Adipose tissue (tissue), 3 donors: Measurements from ENCODE around the gene CETP. TPM values are rescaled to one million over a fixed set of nuclear protein-coding genes. Genes with fewer than 3 reads are reported as not detected.
A peak's percentile ranks its signal among the peaks of the same experiment; 100 is the strongest.

ENCODE experiments used
- H3K27ac ChIP-seq: one replicate; pipeline ENCODE4 v1.5.1; 2013; ENCODE audit warnings: low read depth, low read length
- WGBS, 3 donors: extraction: QIAGEN DNeasy Blood & Tissue Kit; methylation state at CpG; one replicate each; pipeline ENCODE4 v1.1.7; 2013; 5-methylcytosine and 5-hydroxymethylcytosine counted together
- polyA plus RNA-seq, 3 donors: library from polyadenylated mRNA; stranded (reverse); fragments of 200-250 nt; gene quantifications; one replicate each; pipeline ENCODE4 v1.2.3, GENCODE V29; 2013
- donor health status: healthy with polysubstance abuse.
- donor health status: Bipolar disorder and iron deficiency.
- donor health status: healthy.

Gene CETP, protein sequence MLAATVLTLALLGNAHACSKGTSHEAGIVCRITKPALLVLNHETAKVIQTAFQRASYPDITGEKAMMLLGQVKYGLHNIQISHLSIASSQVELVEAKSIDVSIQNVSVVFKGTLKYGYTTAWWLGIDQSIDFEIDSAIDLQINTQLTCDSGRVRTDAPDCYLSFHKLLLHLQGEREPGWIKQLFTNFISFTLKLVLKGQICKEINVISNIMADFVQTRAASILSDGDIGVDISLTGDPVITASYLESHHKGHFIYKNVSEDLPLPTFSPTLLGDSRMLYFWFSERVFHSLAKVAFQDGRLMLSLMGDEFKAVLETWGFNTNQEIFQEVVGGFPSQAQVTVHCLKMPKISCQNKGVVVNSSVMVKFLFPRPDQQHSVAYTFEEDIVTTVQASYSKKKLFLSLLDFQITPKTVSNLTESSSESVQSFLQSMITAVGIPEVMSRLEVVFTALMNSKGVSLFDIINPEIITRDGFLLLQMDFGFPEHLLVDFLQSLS
- 1 to 10 TPM in 1 of 3 donors, under 1 TPM in 2; 0.39 to 2.8 (median 0.89) TPM for polyA plus RNA-seq

DNA sequence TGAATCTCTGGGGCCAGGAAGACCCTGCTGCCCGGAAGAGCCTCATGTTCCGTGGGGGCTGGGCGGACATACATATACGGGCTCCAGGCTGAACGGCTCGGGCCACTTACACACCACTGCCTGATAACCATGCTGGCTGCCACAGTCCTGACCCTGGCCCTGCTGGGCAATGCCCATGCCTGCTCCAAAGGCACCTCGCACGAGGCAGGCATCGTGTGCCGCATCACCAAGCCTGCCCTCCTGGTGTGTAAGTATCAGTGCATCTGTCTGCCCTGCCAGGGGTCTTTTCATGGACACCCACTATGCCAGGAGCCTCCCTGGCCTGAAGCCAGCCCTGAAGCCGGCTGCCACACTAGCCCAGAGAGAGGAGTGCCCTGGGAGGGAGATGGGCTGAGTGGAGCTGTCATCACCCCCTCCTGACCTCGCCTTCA is at the start of gene CETP:
Gene CETP, plus strand, starts transcription at position 100 of the 431 bp plus-strand sequence. Its CDS starts 30 bp downstream, at position 130.
- H3K27ac ChIP-seq = no peak within 1 kb of the TSS
- 44 to 74% (median 61%) methylated on average over 12 of the region's 12 CpGs for WGBS, 3 donors

DNA sequence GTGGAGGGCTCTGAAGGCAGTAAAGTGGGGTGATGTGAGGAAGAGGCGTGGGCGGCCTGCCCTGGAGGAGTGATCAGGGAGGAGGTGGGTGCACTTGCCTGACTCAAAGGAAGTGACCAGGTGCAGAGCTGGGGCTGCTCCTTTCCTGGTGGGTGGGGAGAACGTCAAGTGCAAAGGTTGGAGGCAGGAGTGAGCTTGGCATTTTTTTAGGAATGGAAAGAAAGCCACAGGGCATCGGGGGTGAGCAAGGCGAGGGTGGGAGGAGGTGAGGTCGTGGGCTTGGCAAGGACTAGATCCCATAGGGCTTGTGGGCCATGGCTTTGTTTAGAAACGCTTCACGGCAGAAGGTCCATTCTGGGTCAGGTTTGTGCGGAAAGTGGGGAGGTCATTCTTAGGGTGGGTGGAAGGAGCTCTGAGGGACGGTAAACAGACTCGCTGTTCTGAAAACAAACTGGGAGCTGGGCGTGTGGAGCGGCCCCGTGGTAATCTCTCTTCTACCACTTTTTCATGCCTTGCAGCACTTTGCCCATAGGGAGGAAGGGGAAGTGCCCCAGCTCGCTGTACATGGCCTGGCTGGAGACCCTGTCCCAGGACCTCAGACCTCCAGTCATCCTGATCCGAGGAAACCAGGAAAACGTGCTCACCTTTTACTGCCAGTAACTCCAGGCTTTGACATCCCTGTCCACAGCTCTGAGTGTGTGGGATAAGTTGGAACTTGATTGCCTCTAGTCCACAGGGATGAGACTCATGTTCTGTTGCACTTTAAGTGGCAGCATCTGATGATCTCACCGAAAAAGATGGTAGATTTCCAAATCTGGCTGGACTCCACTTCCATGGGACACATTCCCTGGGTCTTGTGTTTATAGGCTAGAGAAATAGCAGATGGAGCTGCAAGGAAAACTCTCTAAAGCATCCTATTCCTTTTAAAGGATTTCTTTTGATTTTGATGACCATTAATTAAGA is 48.7 kb upstream of the CETP start:
- no peak overlapping the region for H3K27ac ChIP-seq
- WGBS, 3 donors = 70 to 85% (median 77%) methylated on average over 18 of the region's 18 CpGs

DNA sequence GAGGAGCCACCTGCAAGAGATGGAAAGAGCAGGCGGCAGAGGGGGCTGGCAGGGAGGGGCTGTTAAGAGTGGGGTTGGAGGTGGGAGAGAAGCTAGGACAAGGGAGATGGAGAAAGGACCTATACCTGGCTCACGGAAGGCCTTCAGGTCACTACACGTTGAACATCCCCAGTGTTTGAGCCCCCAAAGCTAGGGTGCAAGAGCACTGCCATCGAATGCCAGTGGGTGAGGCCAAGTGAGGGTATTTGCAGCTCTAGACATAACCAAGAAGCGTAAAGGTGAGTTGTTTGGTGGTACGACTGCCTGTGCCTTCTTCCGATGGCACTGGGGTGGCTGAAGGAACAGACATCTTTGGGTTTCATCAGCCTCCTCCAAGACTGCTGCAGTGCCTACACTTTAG is 46.9 kb upstream of the CETP start:
- 81 to 94% (median 84%) methylated on average over 7 of the region's 7 CpGs for WGBS, 3 donors
- no peak overlapping the region for H3K27ac ChIP-seq

DNA sequence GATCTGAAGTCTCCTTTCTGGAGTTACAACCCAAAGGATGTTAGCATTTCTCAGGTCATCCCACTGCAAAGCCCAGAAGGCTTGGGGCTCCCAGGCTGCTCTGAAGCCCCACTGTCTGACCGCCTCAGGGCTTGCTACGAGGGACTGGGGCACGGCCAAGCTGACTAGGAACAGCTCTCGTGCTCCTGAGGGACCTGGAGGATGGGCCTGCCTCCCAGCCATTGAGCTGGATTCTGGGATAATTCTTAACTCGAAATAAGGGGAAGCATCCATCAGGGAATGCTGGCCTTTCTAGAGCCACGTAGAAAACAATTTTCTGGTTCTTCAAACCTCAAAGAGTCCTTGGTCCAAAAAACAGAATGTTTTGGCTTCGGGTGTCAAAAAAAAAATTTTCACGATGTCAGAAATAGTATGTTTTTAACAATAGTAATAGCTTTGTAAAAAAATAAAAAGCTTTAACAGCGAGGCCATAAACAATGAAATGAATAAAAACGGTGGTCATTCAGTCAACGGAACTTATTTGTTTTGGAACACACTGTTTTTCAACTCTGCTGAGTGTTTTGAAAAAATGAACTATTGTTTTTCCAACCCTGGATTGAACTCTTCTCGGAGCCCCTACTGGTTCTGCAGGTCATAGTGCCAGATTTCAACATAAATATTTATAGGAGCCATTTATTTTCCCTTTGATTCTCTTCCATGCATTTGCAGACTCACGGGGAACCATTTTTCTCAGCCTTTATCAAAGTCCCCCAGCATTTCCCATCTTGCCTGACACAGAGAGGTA is 46.2 kb upstream of the CETP start:
- WGBS, 3 donors = 53 to 67% (median 58%) methylated on average over 13 of the region's 13 CpGs
- H3K27ac ChIP-seq = no peak overlapping the region

DNA sequence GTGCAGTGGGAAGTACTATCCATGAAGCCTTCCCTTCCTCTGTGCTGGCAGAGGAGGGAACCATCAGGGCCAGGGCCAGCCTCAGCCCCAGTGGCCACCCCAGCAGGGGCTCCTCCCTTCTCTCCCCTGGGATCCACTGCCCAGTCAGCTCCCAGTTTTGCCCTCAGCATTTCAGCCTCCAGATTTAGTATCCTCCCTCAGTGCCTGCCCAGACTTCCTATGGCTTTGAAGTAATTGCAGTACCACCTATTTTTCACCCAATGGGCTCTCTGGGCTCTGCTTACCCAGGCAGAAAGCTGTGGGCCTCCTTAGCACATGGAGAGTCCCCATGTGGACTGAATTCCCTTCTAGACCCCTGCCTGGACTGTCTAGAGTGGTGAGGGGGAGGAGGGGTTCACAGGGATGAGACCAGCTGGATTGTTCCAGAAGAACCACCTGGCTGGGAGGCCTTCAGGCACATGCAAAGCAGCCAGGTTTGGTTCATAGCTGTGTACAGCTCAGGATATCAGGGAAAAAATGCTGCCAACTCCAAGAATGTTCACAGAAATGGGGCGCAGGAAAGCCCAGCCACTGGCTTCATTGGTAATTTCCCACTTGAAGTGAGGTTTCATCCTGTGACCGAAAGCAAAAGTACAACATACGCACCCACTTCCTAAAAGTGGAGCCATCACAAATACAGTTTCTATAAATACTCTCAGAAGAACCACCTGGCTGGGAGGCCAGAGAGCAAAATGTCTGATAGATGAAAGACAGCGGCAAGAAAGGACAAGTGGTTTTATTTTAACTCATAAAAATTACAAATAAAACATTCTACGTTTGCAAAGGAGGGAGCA is 45.0 kb upstream of the CETP start:
- H3K27ac ChIP-seq = no peak overlapping the region
- WGBS, 3 donors = 36 to 52% (median 50%) methylated on average over 5 of the region's 5 CpGs

DNA sequence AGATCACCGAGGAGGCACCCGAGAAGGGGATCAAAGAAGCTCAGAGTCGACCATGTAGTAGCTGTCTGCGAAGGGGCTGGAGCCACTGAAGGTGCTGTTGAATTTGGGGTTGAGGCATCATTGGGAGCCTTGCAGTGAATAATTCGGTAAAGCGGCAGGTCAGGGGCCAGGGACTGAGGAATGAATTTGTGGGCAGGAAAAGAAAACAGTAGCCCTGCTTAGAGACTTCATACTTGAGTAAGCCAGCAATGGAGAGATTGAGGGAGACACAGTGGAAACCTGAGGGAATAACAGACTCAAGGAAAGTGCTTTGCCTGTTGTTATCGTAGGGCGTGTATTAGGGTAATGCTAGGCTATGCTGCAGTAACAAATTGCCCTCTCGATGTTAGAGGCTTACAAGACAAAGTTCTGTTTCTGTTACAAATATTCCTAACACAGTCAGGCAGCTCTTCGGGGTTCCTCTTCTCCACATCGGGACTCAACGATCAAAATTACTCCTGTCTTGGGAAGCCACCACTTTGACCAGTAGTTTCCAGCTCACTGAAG is 43.2 kb upstream of the CETP start:
- H3K27ac ChIP-seq = no peak overlapping the region
- WGBS, 3 donors = 64 to 93% (median 91%) methylated on average over 12 of the region's 12 CpGs

DNA sequence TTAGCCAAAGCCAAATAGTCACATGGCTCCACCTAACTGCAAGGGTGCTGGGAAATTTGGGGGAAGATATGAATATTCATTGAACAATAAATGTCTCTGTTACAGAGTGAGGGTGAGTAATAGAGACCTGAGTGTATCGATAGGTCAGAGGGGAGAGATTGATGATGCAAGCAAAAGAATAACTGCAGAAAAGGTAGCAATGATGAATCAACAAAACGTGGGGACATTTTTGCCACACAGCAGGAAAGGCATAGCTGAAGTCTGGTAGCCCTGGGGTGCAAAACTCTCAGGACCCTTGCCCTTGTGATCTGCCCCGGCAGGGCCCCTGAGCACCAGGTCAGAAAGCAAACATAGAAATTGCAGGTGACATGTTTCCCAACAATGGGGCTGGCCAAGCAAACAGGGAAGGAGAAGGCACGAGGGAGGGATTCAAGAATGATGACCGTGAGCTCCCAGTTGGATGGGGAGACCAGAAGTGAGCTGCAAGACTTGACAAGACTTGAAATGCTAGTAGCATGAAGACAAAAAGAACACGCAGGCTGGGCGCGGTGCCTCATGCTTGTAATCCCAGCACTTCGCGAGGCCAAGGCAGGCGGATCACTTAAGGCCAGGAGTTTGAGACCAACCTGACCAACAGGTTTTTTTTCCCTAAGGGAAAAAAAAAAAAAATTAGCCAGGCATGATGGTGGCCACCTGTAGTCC is 42.5 kb upstream of the CETP start:
- no peak overlapping the region for H3K27ac ChIP-seq
- WGBS, 3 donors = 58 to 88% (median 85%) methylated on average over 11 of the region's 11 CpGs

DNA sequence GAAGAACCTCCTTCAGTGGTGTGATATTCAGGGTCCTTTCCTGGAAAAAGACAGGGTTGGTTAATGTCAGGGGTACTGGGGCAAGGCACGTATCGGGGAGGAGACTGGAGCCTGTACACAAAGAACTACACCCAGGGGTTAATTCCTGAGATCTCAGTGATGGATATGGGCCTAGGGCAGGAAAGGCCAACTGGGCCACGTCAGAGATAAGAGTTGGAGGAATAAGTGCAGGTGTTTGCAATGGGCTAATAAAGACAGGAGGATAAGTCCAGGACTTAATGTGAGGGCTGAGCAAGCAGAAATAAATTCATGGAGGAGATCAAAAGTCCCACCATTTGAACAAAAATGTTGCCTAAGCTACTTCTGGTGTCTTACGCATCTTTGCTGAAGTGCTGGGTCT is 40.2 kb upstream of the CETP start:
- no peak overlapping the region for H3K27ac ChIP-seq
- 37 to 82% (median 78%) methylated on average over 4 of the region's 4 CpGs for WGBS, 3 donors

DNA sequence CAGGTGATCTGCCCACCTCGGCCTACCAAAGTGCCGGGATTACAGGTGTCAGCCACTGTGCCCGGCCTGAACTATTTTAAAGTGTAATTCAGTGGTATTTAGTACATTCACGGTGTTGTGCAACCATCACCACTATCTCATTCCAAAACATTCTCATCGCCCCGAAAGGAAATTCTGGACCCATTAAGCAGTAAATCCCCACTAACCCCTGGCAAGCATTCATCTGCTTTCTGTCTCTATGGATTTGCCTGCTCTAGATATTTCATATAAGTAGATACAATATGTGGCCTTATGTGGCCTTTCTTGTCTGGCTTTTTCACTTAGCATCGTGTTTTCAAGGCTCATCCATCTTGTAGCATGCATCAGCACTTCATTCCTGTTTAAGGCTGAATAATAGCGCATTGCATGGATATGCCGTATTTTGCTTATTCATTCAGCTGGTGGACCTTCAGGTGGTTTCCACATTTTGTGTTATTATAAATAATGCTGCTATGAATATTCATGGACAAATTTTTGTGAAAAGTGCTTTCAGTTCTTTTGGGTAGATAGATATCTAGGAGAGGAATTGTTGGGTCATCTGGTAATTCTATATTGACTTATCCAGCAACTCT is 38.2 kb upstream of the CETP start:
- no peak overlapping the region for H3K27ac ChIP-seq
- WGBS, 3 donors = 75 to 88% (median 85%) methylated on average over 9 of the region's 9 CpGs

DNA sequence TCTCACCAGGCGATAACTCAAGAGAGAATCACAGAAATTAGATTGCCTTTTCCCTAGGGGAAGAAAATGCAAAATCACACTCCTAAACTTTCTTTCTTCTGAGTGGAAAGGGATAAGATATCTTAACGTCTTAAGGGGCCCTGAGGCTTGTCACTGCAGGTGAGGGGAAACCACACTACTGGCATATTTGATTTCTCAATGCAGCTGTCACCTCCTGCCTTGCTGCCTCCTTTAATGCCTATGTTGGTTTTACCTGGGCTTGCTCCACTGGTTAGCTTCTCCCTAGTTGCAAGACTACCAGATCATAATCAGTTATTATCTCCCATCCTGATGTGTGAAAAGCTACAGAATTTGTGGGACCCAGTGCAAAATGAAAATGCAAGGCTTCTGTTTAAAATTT is 34.3 kb upstream of the CETP start:
- WGBS, 3 donors = 52 to 63% (median 63%) methylated on average over 2 of the region's 2 CpGs
- no peak overlapping the region for H3K27ac ChIP-seq

DNA sequence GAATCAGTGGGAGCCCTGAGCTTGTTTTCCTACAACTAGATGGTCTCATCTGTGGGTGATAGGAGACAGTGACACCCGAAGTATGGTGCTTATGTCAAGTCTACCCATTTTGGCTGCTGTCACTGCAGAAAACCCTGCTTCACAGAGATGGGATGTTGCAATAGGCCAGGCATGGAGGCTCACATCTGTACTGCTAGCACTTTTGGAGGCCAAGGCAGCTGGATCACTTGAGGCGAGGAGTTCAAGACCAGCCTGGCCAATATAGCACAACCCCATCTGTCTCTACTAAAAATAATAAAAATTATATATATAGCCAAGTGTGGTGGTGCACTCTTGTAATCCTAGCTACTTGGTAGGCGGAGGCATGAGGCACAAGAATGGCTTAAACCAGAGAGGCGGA is 32.1 kb upstream of the CETP start:
- H3K27ac ChIP-seq = no peak overlapping the region
- 95 to 96% (median 96%) methylated on average over 4 of the region's 4 CpGs for WGBS, 3 donors

DNA sequence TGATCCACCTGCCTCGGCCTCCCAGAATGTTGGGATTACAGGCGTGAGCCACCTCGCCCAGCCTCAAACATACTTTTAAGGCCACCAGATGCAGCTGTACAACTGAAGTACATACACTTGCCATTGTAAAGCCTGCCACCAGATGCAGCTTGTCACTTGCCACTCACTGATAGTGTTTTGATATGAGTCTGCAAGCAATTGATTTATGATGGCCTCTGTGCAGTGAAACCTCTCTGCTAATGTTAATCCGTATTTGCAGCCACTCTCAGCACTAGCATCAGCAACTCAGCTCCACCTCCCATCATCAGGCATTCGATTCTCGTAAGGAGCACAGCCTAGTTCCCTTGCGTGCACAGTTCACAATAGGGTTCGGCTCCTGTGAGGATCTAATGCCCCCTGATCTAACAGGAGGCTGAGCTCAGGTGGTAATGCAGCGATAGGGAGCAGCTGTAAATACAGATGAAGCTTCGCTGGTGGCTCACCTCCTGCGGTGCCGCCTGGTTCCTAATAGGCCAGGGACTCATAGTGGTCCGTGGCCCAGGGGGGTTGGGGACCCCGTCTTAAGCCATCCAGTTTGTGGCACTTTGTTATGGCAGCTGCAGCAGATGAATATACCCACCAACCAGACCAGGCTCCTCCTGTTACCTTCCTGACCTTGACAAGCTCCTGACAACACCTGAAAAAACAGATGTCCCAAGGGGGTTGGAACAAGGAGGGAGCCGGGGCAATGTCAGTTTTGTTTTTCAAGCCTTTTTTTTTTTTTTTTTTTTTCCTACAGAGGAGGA is 31.1 kb upstream of the CETP start:
- no peak overlapping the region for H3K27ac ChIP-seq
- WGBS, 3 donors = 47 to 92% (median 78%) methylated on average over 15 of the region's 15 CpGs

DNA sequence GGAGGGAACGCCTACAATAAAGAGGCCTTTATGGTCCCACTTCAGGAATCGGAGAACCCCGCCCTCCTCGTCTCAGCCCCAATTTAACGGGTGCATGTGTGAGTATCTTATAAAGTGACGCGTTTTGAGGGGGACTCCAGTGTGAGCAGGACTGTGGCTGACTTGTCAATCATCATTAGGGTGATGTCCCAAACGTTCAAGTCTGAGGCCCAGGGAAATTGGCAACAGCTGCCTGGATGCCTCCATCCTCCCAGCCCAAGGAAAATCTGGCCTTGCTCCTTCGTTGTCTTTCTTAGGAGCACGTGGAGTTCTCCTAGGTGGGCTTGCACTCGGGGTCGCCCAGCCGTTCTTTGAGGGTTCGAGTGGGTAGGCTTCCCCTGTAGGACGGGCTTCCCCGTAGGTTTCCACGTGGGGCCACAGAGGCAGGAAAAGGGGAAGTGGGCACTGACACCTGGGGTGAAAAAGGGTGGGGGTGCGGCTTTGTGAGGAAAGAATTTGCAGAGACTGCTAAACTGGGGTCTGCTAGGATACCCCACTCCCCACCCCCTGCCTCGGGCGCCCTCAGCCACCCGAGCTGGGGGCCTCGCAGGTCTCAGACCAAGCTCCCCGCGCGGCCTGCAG is 30.4 kb upstream of the CETP start:
- no peak overlapping the region for H3K27ac ChIP-seq
- 9 to 25% (median 20%) methylated on average over 25 of the region's 25 CpGs for WGBS, 3 donors

DNA sequence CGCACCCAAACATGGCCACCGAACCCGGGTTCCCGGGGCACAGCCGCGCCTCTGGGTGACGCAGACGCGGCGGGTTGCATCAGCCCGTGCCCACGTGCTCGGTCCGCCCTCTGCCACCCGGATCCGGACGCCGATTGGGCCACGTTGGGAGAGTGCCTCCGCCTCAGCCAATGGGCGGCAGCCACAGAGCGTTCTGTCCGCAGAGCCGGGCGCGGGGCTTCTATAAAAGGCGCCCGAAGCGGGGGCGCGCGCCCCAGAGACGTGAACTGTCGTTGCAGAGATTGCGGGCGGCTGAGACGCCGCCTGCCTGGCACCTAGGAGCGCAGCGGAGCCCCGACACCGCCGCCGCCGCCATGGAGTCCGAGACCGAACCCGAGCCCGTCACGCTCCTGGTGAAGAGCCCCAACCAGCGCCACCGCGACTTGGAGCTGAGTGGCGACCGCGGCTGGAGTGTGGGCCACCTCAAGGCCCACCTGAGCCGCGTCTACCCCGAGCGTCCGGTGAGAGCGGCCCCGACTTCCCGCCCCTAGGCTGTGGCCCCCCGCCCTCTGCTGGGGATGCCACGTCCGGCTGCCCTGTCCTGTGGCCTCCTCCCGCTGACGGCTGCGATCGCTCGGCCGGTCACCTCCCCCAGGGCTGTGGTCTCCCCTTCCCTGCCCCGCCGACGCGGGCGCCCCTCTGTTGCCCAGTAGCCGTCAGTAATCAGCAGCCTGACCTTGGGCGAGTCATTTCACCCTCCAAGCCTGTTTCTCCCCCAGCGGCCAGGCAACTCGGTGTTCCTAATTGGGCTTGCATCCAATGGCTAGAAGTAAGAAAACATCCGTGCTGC is 29.6 kb upstream of the CETP start, which contains the start of gene HERPUD1:
Gene HERPUD1, plus strand, starts transcription at position 251 of the 829 bp plus-strand sequence. Its CDS starts 103 bp downstream, at position 354.
- peak within 1 kb of the TSS; percentile 95 for H3K27ac ChIP-seq
- WGBS, 3 donors = 0 to 1% (median 0%) methylated on average over 73 to 83 of the region's 83 CpGs
